Medulla oblongata (tissue), 1 donor: ENCODE measurements around the gene ENKUR.

Experiments used
- DNase-seq: peaks from one replicate; pipeline ENCODE4 v3.0.0-alpha.2; 2015; ENCODE audit errors: extremely low spot score

ENKUR gene

DNA sequence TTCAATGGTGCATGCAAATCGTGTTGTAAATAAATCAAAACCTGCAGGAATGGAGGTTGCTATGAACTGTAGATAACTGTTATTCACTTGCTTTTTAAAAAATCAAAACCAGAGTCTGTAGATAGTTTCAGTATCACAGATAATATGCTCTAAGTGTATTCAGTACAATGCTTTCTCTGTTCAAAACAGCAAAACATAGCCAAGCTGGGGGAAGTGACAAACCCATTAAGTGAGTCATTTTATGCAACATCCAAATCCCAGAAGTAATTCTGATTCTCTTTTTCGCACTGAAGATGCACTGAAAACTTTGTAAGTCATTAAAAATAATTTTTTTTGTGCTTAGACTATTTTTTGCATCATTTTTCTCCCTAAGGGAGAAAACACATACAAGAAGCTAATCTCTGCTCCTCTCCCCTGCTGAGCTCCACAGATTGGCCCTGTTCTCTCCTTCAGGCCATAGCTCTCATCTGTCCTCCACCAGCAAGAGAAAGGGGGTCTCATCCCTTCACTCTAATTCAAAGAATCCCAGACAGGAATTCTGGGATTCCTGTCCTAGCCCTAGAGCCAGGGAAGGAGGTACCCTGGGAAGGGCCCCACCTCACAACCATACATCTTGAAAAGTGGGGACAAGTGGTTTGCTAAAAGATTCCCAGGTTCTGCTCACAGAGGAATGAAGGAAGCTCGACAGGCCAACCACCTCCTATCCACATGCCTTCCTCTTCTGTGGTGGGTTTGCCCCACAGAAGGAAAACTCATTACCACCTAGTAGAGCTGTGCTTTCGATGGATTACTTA is 68.5 kb downstream of the ENKUR start:
- peak; percentile 90 for DNase-seq

- no peak for DNase-seq
Observed at GRCh38 chr10:24944512-24945255, 71.3 kb downstream of the ENKUR start.

DNA sequence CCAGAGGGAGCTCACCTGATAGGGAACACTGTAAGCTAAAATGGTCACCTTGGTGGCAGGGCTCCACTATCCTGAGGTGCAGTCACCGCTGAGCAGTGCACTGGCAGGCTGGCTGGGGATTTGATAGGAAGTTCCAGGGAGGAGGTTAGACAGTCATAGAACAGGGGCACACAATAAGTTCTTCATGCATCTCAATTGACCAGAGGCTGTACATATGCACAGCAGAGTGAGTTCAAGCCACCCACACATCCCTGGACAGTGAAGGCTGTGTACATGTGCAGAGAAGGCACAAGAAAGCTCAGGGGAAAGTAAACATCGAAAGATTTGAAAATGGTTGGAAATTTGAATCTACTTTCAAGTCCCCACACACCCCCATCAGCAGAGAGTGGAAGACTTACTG is 77.4 kb downstream of the ENKUR start:
- no peak for DNase-seq

DNA sequence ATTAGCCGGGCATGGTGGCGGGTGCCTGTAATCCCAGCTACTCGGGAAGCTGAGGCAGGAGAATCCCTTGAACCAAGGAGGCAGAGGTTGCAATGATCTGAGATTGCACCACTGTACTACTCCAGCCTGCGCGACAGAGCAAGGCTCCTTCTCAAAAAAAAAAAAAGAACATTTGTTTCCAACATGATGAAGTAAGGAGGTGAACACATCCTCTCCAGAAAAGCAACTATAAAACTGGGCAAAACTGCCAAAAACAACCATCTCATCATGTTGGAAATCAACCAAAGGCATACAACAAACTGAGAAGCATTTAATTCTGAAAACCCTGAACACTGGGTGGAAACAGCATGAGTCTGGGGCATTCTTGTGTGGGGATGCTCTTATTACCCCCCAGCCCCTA is 77.9 kb downstream of the ENKUR start:
- DNase-seq, result no peak

DNA sequence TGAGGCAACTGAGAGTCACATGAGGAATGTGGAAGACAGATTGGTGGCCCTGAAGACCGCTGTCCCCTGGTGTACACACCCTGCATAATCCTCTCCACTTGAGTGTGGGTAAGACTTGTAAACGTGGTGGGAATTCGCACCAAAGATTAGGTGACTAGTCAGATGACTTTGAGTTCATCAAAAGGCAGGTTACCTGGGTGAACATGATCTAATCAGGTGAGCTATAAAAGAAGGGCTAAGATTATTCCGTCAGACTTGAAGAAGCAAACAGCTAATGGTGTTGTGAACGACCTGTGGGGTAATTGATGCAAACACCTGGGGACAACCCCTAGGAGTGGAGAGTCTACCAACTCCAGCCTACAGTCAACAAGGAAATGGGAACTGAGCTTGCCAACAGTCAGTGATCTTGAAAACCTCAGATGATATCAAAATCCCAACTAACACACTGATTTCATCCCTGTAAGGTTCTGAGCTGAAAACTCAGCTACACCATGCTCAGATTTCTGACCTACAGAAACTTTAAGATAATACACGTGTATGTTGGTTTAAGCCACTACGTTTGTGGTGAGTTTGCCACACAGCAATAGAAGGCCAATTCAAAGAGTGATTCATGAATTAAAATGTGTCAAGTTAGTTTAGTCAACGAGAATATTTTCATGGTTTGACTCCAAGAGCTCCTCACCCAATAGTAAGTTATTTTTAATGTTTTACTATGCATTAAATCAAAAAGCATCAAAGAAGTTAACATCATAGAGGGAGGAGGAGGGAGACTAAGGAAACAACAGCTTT is 80.3 kb downstream of the ENKUR start:
- DNase-seq, result no peak
